Measurements from ENCODE around the gene CHST8. TPM values are rescaled to one million over a fixed set of nuclear protein-coding genes. Genes with fewer than 3 reads are reported as not detected.

Gene CHST8
- total and polyA plus RNA-seq, 2 of the 13 experiments (the other 11 are each of a cell fraction or from before 2014, with no cell fraction given), result not detected

DNA sequence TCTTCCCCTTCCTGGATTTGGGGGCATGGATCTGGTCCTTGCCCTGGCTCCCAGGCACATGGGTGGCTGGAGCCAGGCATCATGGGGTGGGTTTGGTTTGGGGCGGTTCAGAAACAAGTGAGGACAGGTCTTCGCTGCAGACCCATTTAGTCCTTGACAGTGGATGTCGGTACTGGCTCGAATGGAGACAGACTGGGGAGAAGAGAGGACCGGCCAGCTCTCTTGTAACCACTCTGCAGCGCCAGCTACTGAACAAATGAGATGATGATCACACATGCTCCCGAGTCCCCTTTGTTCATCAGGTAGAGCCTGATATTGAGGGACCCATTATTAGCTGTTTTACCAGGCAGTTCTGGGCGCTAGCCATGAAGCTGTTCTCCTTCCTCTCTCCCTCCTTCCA lies 64.5 kb downstream of the CHST8 start (continued):
- TF ChIP-seq, protein P1, sequence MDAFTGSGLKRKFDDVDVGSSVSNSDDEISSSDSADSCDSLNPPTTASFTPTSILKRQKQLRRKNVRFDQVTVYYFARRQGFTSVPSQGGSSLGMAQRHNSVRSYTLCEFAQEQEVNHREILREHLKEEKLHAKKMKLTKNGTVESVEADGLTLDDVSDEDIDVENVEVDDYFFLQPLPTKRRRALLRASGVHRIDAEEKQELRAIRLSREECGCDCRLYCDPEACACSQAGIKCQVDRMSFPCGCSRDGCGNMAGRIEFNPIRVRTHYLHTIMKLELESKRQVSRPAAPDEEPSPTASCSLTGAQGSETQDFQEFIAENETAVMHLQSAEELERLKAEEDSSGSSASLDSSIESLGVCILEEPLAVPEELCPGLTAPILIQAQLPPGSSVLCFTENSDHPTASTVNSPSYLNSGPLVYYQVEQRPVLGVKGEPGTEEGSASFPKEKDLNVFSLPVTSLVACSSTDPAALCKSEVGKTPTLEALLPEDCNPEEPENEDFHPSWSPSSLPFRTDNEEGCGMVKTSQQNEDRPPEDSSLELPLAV (CRISPR knock-in tag; conservative IDR thresholded peaks at IDR 0.05; ENCODE audit: low read depth), result no peak
- no peak for TF ChIP-seq DPF2 (CRISPR knock-in tag; IDR thresholded peaks at IDR 0.05; ENCODE audit: borderline replicate concordance, low read depth)

DNA sequence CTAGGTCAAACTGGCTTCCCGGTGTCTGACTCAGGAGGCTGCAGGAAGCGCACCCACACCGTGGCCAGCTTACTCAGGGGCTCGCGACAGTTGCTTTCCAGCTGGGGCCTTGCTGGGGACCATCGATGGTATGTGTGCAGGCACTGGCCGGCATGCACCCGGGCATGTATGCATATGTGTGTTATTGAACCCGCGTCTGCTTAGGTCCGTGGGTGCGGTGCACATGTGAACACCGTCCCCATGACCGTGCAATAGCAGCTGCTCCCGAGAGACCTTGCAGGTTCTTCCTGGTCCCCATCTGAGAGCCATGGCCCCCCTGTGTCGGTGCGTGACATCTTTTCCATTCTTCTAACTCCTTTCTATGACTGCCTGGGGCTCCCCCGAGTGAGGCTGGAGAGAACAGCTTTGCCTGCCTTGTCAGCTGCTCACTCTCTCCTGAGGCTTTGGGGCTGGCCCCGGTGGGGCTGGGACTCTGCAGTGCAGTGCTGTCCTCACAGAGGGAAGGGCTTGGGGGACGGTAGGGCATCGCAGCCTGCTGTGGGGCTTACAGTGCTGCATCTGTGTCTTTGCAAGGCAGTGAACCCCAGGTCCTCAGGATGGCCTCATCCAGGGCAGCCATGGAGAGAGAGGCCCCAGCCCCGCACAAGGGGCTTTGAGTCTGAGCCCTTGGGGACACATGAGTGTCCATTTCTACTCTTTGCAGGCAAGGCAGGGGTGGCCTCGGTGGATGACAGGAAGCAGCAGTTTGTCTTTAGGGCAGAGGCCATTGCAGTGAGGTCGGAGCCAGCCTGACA lies 65.1 kb downstream of the CHST8 start:
- DNase-seq (ENCODE audit: low spot score), result no peak
- Histone ChIP-seq H3K9me3 (ENCODE audit: low read length) (no peaks in the 10 kb centered on the region), H3K27me3 (ENCODE audit: control insufficient read depth in 1 of 2, insufficient read depth in 2 of 2, low read length in 2 of 2) (peaks cover 3 to 39% of the 10 kb centered on the region in 2 experiments; a peak in 3 of 5 replicates), H4K20me1 (ENCODE audit: insufficient read depth, low read length) (peaks cover 8% of the 10 kb centered on the region; the same call in 1 of the 2 replicates), H3K4me1 (ENCODE audit: insufficient read depth, low read length) (no peaks in the 10 kb centered on the region), H3K36me3 (replicated peaks in 1 of 2; ENCODE audit: control insufficient read depth in 1 of 2, insufficient read depth in 2 of 2, low read length in 2 of 2) (no peaks in the 10 kb centered on the region), H3K27ac (ENCODE audit: extremely low read length, insufficient read depth, low read length) (no peak overlapping the region), H3K4me3 (replicated peaks in 1 of 3; ENCODE audit: insufficient read depth in 1 of 3, low read depth in 2 of 3, low read length in 3 of 3) (no peak overlapping the region), H3K4me2 (ENCODE audit: low read depth, low read length) (no peak overlapping the region), H3K9ac (ENCODE audit: insufficient read depth, low read depth, low read length) (no peak overlapping the region), H3K79me2 (ENCODE audit: insufficient read depth, low read length) (no peaks in the 10 kb centered on the region), H2AFZ (ENCODE audit: low read length) (no peak overlapping the region)
- 2% methylated on average over 11 of the region's 24 CpGs for WGBS (ENCODE audit: low lambda C conversion rate)
- no peak for ATAC-seq
- FAIRE-seq, result no peak
- POLR2A ChIA-PET, result no interaction called here
- in situ Hi-C loops (cut with HindIII; ENCODE audit: extremely low pct_ligation_motif_present, low pct_unique_long_range_greater_than_20kb), result no loop called here
- CTCF ChIA-PET (ENCODE audit: low intra/inter-chr PET ratio, low total read pairs), result no interaction called here
- intact Hi-C loops (cut with micrococcal nuclease; ENCODE audit: unreplicated experiment), result no loop called here
- no TSS peak for BruUV-seq (replicated peaks)
- TF ChIP-seq, protein P2, sequence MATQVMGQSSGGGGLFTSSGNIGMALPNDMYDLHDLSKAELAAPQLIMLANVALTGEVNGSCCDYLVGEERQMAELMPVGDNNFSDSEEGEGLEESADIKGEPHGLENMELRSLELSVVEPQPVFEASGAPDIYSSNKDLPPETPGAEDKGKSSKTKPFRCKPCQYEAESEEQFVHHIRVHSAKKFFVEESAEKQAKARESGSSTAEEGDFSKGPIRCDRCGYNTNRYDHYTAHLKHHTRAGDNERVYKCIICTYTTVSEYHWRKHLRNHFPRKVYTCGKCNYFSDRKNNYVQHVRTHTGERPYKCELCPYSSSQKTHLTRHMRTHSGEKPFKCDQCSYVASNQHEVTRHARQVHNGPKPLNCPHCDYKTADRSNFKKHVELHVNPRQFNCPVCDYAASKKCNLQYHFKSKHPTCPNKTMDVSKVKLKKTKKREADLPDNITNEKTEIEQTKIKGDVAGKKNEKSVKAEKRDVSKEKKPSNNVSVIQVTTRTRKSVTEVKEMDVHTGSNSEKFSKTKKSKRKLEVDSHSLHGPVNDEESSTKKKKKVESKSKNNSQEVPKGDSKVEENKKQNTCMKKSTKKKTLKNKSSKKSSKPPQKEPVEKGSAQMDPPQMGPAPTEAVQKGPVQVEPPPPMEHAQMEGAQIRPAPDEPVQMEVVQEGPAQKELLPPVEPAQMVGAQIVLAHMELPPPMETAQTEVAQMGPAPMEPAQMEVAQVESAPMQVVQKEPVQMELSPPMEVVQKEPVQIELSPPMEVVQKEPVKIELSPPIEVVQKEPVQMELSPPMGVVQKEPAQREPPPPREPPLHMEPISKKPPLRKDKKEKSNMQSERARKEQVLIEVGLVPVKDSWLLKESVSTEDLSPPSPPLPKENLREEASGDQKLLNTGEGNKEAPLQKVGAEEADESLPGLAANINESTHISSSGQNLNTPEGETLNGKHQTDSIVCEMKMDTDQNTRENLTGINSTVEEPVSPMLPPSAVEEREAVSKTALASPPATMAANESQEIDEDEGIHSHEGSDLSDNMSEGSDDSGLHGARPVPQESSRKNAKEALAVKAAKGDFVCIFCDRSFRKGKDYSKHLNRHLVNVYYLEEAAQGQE (IDR thresholded peaks at IDR 0.05; ENCODE audit: borderline replicate concordance in 1 of 2, low read depth in 1 of 2, low read length in 2 of 2), result no peak
- TF ChIP-seq ZNF468 (CRISPR knock-in tag; IDR thresholded peaks at IDR 0.05) (no peak), MXI1 (IDR thresholded peaks at IDR 0.05; ENCODE audit: borderline replicate concordance, low read depth, low read length) (no peak), EED (CRISPR knock-in tag; IDR thresholded peaks at IDR 0.05) (no peak), AGO2 (optimal IDR thresholded peaks at IDR 0.05; ENCODE audit: low read depth, low read length) (no peak), FOXJ3 (CRISPR knock-in tag; IDR thresholded peaks at IDR 0.05; ENCODE audit: borderline replicate concordance) (no peak), ZNF780A (CRISPR knock-in tag; IDR thresholded peaks at IDR 0.05) (no peak), ZNF549 (CRISPR knock-in tag; IDR thresholded peaks at IDR 0.05) (no peak), ZC3H4 (CRISPR knock-in tag; IDR thresholded peaks at IDR 0.05; ENCODE audit: borderline replicate concordance) (no peak)
- TF ChIP-seq, protein P3, sequence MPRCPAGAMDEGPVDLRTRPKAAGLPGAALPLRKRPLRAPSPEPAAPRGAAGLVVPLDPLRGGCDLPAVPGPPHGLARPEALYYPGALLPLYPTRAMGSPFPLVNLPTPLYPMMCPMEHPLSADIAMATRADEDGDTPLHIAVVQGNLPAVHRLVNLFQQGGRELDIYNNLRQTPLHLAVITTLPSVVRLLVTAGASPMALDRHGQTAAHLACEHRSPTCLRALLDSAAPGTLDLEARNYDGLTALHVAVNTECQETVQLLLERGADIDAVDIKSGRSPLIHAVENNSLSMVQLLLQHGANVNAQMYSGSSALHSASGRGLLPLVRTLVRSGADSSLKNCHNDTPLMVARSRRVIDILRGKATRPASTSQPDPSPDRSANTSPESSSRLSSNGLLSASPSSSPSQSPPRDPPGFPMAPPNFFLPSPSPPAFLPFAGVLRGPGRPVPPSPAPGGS (CRISPR knock-in tag; IDR thresholded peaks at IDR 0.05), result no peak
- TF ChIP-seq, protein P4, sequence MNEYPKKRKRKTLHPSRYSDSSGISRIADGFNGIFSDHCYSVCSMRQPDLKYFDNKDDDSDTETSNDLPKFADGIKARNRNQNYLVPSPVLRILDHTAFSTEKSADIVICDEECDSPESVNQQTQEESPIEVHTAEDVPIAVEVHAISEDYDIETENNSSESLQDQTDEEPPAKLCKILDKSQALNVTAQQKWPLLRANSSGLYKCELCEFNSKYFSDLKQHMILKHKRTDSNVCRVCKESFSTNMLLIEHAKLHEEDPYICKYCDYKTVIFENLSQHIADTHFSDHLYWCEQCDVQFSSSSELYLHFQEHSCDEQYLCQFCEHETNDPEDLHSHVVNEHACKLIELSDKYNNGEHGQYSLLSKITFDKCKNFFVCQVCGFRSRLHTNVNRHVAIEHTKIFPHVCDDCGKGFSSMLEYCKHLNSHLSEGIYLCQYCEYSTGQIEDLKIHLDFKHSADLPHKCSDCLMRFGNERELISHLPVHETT (CRISPR knock-in tag; conservative IDR thresholded peaks at IDR 0.05), result no peak

Data from HepG2 (cell line).